ENCODE results near the gene LARGE1. TPM values are rescaled to one million over a fixed set of nuclear protein-coding genes. Genes with fewer than 3 reads are reported as not detected.

LARGE1 gene
- total RNA-seq, 1 donor: 13.4 TPM

- TF ChIP-seq, protein P1, sequence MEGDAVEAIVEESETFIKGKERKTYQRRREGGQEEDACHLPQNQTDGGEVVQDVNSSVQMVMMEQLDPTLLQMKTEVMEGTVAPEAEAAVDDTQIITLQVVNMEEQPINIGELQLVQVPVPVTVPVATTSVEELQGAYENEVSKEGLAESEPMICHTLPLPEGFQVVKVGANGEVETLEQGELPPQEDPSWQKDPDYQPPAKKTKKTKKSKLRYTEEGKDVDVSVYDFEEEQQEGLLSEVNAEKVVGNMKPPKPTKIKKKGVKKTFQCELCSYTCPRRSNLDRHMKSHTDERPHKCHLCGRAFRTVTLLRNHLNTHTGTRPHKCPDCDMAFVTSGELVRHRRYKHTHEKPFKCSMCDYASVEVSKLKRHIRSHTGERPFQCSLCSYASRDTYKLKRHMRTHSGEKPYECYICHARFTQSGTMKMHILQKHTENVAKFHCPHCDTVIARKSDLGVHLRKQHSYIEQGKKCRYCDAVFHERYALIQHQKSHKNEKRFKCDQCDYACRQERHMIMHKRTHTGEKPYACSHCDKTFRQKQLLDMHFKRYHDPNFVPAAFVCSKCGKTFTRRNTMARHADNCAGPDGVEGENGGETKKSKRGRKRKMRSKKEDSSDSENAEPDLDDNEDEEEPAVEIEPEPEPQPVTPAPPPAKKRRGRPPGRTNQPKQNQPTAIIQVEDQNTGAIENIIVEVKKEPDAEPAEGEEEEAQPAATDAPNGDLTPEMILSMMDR (IDR thresholded peaks at IDR 0.05; ENCODE audit: insufficient read depth, low read depth, low read length): no peak
- DNase-seq (ENCODE audit: low read depth): no peak
- H3K4me3 ChIP-seq (ENCODE audit: low read depth, low read length): no peak overlapping the region
These were observed 28.3 kb downstream of the LARGE1 start for GRCh38 chr22:33891992-33892391.

DNA sequence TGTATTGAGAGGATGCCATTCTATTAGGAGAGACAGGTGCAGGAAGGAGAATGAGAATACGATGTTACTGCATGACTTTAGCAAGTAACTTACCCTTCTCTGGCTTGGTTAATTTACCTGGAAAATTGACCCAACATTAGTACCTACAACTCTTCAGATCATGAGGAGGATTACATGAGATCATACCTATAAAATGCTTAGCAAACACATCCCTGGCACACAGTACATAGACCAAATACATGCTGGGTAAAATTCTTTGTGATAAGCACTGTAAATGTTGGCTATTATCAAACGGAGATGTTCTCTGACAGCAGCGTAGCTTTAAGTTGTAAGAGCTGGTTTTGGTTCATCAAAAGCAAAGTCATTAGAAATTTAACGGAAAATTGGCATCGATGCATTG lies 28.8 kb downstream of the LARGE1 start:
- no peak overlapping the region for H3K4me3 ChIP-seq (ENCODE audit: low read depth, low read length)
- no peak for DNase-seq (ENCODE audit: low read depth)
- TF ChIP-seq, protein P1 (IDR thresholded peaks at IDR 0.05; ENCODE audit: insufficient read depth, low read depth, low read length): no peak

DNA sequence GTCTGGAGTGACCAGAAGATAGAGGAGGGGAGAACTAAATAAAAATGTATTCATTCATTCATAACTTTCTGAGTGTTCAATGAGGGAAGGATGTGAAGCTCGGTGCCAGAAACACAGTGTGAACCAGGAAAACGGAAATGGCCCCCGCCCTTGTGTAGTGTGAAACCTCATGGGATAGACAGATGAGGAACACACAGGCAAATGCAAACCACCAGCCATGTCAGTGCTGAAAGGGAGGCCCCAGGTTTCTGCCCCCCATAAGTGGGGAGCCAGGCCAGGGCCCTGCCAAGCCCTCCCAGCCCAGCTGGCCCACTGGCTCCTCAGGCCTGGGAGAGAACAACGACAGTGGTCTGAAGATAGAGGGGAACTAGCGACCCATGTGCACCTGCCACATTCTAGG lies 30.5 kb downstream of the LARGE1 start:
- DNase-seq (ENCODE audit: low read depth): no peak
- TF ChIP-seq, protein P1 (IDR thresholded peaks at IDR 0.05; ENCODE audit: insufficient read depth, low read depth, low read length): no peak
- H3K4me3 ChIP-seq (ENCODE audit: low read depth, low read length): no peak overlapping the region

DNA sequence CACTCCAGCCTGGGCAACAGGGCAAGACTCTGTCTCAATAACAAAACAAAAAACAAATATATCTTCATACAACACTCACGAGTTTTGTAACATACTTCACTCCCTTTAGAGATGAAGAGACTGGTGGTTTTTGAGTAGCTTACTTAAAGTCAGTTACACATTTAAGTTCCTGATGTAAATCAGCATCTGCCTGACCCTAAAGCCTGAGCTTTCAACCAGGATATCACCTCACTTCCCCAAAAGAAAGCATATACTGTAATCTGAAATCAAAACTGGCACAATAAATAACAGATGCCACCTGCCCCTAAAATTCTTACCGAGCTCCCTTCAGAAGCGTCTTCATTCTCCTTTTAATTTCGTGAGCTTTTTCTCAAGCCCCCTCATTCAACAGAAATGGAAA lies 31.5 kb downstream of the LARGE1 start:
- DNase-seq (ENCODE audit: low read depth): no peak
- no peak overlapping the region for H3K4me3 ChIP-seq (ENCODE audit: low read depth, low read length)
- TF ChIP-seq, protein P1 (IDR thresholded peaks at IDR 0.05; ENCODE audit: insufficient read depth, low read depth, low read length): no peak

DNA sequence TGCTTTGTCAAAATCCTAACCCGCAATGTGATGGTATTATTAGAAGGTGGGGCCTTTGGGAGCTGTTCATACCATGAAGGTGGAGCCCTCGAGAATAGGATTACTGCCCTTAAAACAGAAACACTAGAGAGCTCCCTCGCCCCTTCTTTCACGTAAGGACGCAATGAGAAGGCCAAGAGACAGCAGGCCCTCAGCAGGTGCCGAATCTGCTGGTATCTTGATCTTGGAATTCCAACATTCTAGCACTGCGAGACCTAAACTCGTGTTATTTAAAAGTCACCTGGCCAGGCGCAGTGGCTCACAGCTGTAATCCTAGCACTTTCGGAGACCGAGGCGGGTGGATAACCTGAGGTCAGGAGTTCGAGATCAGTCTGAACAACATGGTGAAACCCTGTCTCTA lies 33.1 kb downstream of the LARGE1 start:
- no peak overlapping the region for H3K4me3 ChIP-seq (ENCODE audit: low read depth, low read length)
- no peak for DNase-seq (ENCODE audit: low read depth)
- TF ChIP-seq, protein P1 (IDR thresholded peaks at IDR 0.05; ENCODE audit: insufficient read depth, low read depth, low read length): no peak

GRCh38 chr22:33886696-33887095 lies 33.6 kb downstream of the LARGE1 start:
- TF ChIP-seq, protein P1 (IDR thresholded peaks at IDR 0.05; ENCODE audit: insufficient read depth, low read depth, low read length): no peak
- no peak for DNase-seq (ENCODE audit: low read depth)
- no peak overlapping the region for H3K4me3 ChIP-seq (ENCODE audit: low read depth, low read length)

DNA sequence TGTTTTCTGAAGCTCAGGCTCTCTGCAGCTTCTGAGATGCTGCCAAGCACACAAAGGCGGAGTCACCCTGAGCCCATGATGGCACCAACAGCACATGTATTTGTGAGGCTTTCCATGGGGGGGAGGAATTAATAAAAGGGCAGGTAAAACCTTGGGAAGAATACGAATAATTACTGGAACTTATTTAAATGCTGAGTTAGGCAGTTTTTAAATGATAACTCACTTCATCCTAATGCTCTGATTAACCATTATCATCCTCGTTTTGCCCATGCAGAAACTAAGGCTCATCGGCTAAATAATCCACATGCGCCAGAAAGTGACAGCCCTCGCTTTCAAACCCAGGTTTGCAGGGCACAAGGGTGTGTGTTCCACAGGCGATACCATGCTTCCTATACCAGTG lies 35.4 kb downstream of the LARGE1 start:
- DNase-seq (ENCODE audit: low read depth): no peak
- TF ChIP-seq, protein P1 (IDR thresholded peaks at IDR 0.05; ENCODE audit: insufficient read depth, low read depth, low read length): no peak
- no peak overlapping the region for H3K4me3 ChIP-seq (ENCODE audit: low read depth, low read length)
